ENCODE data around the gene CYLD. TPM values are rescaled to one million over a fixed set of nuclear protein-coding genes. Genes with fewer than 3 reads are reported as not detected.
A peak's percentile ranks its signal among the peaks of the same experiment; 100 is the strongest.

The CYLD gene
- total and polyA plus RNA-seq, 2 experiments from 2014 or later, result 6.9 to 30.9 TPM

DNA sequence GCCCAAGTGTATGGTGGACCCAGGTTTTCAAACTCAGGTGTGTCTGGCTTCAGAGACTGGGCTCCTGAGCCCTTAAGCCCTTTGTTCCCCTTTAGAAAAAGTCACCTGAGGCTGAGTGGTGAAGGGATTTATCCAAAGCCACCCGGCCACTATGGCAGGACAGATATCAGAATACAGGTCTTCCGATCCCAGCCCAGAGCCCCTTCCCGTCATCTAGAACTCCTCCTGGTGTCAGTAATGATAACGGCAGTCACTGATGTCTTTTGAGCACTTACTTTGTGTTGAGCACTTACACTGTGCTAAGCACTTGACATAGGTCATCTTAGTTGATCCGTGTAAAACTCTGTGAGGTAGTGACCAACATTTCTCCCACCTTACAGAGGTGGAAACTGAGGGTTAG is 31.9 kb upstream of the CYLD start:
- peaks cover 3% of the 10 kb centered on the region; the same call in 2 of the 3 replicates for H3K4me1 Mint-ChIP-seq
- no peaks in the 10 kb centered on the region for H3K4me1 ChIP-seq (ENCODE audit: insufficient read depth)
- H3K9me2 ChIP-seq (ENCODE audit: insufficient read depth), result no peaks in the 10 kb centered on the region
- no peaks in the 10 kb centered on the region for H3F3A ChIP-seq (replicated peaks; ENCODE audit: low read depth)
- H3K27me3 ChIP-seq (ENCODE audit: insufficient read depth), result no peaks in the 10 kb centered on the region
- no peaks in the 10 kb centered on the region for H4K20me1 ChIP-seq (replicated peaks; ENCODE audit: insufficient read depth)
- DNase-seq (ENCODE audit: low spot score) (peak; percentile 27), ATAC-seq (no peak; the same call in 2 of the 3 replicates)
- H3K27ac ChIP-seq (ENCODE audit: low read depth), result no peak overlapping the region
- no peaks in the 10 kb centered on the region for H3K79me2 ChIP-seq (replicated peaks; ENCODE audit: insufficient read depth)
- peaks cover 7% of the 10 kb centered on the region for H3K9me3 Mint-ChIP-seq
- H3K4me3 Mint-ChIP-seq, result no peak overlapping the region
- TF ChIP-seq, protein P1, sequence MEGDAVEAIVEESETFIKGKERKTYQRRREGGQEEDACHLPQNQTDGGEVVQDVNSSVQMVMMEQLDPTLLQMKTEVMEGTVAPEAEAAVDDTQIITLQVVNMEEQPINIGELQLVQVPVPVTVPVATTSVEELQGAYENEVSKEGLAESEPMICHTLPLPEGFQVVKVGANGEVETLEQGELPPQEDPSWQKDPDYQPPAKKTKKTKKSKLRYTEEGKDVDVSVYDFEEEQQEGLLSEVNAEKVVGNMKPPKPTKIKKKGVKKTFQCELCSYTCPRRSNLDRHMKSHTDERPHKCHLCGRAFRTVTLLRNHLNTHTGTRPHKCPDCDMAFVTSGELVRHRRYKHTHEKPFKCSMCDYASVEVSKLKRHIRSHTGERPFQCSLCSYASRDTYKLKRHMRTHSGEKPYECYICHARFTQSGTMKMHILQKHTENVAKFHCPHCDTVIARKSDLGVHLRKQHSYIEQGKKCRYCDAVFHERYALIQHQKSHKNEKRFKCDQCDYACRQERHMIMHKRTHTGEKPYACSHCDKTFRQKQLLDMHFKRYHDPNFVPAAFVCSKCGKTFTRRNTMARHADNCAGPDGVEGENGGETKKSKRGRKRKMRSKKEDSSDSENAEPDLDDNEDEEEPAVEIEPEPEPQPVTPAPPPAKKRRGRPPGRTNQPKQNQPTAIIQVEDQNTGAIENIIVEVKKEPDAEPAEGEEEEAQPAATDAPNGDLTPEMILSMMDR (conservative IDR thresholded peaks at IDR 0.05; ENCODE audit: low read depth in 2 of 2), result 0 out of 4 replicates have a peak, but pooled peaks have one; percentile 4 to 11
- no peak for TF ChIP-seq POLR2AphosphoS5 (IDR thresholded peaks at IDR 0.05; ENCODE audit: low read depth)
- no peak overlapping the region for H3K27ac Mint-ChIP-seq
- no peak overlapping the region for H3K4me3 ChIP-seq
- H3K36me3 ChIP-seq (ENCODE audit: insufficient read depth), result 0 out of 2 replicates have a peak, but pooled peaks cover under 1% of the 10 kb centered on the region
- no peak overlapping the region for H2AFZ ChIP-seq
- H3K36me3 Mint-ChIP-seq (ENCODE audit: low read depth), result peaks cover 3% of the 10 kb centered on the region
- peaks cover 9% of the 10 kb centered on the region for H3K27me3 Mint-ChIP-seq (ENCODE audit: insufficient read depth, low read depth, poor library complexity)
- H3K4me2 ChIP-seq, result no peak overlapping the region

- Histone ChIP-seq H3K27ac (ENCODE audit: low read depth) (no peak overlapping the region), H4K20me1 (replicated peaks; ENCODE audit: insufficient read depth) (no peaks in the 10 kb centered on the region), H3K79me2 (replicated peaks; ENCODE audit: insufficient read depth) (no peaks in the 10 kb centered on the region), H3K4me3 (no peak overlapping the region), H3K27me3 (ENCODE audit: insufficient read depth) (no peaks in the 10 kb centered on the region), H3K9me2 (ENCODE audit: insufficient read depth) (no peaks in the 10 kb centered on the region), H3K36me3 (ENCODE audit: insufficient read depth) (no peaks in the 10 kb centered on the region), H3K4me2 (no peak overlapping the region), H3K4me1 (ENCODE audit: insufficient read depth) (no peaks in the 10 kb centered on the region), H3F3A (replicated peaks; ENCODE audit: low read depth) (no peaks in the 10 kb centered on the region), H2AFZ (no peak overlapping the region)
- Mint-ChIP-seq H3K27me3 (ENCODE audit: insufficient read depth, low read depth, poor library complexity) (peaks cover 9% of the 10 kb centered on the region), H3K27ac (no peak overlapping the region), H3K9me3 (no peaks in the 10 kb centered on the region), H3K36me3 (ENCODE audit: low read depth) (no peaks in the 10 kb centered on the region), H3K4me1 (peaks cover 3% of the 10 kb centered on the region; the same call in 2 of the 3 replicates), H3K4me3 (no peak overlapping the region)
- ATAC-seq (no peak), DNase-seq (ENCODE audit: low spot score) (no peak)
- TF ChIP-seq CREB1 (CRISPR knock-in tag; IDR thresholded peaks at IDR 0.05; ENCODE audit: low read depth), result no peak
- TF ChIP-seq ZNF114 (CRISPR knock-in tag; IDR thresholded peaks at IDR 0.05), result no peak
- no peak for TF ChIP-seq JUNB (IDR thresholded peaks at IDR 0.05; ENCODE audit: unreplicated experiment)
- no peak for TF ChIP-seq ETS1 (IDR thresholded peaks at IDR 0.05)
- TF ChIP-seq EZH2phosphoT487 (IDR thresholded peaks at IDR 0.05; ENCODE audit: unreplicated experiment), result no peak
- TF ChIP-seq, protein P1 (conservative IDR thresholded peaks at IDR 0.05; ENCODE audit: low read depth in 2 of 2), result no peak
- no peak for TF ChIP-seq EZH2 (IDR thresholded peaks at IDR 0.05; ENCODE audit: low read depth, unreplicated experiment)
- TF ChIP-seq POLR2AphosphoS5 (IDR thresholded peaks at IDR 0.05; ENCODE audit: low read depth), result no peak
- TF ChIP-seq ZNF331 (CRISPR knock-in tag; IDR thresholded peaks at IDR 0.05; ENCODE audit: low read depth), result no peak
- TF ChIP-seq NANOG (IDR thresholded peaks at IDR 0.05; ENCODE audit: borderline replicate concordance), result no peak
- TF ChIP-seq, protein P2, sequence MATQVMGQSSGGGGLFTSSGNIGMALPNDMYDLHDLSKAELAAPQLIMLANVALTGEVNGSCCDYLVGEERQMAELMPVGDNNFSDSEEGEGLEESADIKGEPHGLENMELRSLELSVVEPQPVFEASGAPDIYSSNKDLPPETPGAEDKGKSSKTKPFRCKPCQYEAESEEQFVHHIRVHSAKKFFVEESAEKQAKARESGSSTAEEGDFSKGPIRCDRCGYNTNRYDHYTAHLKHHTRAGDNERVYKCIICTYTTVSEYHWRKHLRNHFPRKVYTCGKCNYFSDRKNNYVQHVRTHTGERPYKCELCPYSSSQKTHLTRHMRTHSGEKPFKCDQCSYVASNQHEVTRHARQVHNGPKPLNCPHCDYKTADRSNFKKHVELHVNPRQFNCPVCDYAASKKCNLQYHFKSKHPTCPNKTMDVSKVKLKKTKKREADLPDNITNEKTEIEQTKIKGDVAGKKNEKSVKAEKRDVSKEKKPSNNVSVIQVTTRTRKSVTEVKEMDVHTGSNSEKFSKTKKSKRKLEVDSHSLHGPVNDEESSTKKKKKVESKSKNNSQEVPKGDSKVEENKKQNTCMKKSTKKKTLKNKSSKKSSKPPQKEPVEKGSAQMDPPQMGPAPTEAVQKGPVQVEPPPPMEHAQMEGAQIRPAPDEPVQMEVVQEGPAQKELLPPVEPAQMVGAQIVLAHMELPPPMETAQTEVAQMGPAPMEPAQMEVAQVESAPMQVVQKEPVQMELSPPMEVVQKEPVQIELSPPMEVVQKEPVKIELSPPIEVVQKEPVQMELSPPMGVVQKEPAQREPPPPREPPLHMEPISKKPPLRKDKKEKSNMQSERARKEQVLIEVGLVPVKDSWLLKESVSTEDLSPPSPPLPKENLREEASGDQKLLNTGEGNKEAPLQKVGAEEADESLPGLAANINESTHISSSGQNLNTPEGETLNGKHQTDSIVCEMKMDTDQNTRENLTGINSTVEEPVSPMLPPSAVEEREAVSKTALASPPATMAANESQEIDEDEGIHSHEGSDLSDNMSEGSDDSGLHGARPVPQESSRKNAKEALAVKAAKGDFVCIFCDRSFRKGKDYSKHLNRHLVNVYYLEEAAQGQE (IDR thresholded peaks at IDR 0.05; ENCODE audit: unreplicated experiment), result no peak
Measured at GRCh38 chr16:50711040-50711439, 30.8 kb upstream of the CYLD start.

Data from GM23338 (cell line).